GM19463 (cell line): Measurements from ENCODE around the gene ITPR3.

Source experiments
- ATAC-seq: cut with Tn5 transposase; IDR thresholded peaks from one replicate; pipeline ENCODE4 v1.9.1; 2021; ENCODE audit warnings: mild to moderate bottlenecking, moderate library complexity; ENCODE audit not compliant: unreplicated experiment

Gene ITPR3

DNA sequence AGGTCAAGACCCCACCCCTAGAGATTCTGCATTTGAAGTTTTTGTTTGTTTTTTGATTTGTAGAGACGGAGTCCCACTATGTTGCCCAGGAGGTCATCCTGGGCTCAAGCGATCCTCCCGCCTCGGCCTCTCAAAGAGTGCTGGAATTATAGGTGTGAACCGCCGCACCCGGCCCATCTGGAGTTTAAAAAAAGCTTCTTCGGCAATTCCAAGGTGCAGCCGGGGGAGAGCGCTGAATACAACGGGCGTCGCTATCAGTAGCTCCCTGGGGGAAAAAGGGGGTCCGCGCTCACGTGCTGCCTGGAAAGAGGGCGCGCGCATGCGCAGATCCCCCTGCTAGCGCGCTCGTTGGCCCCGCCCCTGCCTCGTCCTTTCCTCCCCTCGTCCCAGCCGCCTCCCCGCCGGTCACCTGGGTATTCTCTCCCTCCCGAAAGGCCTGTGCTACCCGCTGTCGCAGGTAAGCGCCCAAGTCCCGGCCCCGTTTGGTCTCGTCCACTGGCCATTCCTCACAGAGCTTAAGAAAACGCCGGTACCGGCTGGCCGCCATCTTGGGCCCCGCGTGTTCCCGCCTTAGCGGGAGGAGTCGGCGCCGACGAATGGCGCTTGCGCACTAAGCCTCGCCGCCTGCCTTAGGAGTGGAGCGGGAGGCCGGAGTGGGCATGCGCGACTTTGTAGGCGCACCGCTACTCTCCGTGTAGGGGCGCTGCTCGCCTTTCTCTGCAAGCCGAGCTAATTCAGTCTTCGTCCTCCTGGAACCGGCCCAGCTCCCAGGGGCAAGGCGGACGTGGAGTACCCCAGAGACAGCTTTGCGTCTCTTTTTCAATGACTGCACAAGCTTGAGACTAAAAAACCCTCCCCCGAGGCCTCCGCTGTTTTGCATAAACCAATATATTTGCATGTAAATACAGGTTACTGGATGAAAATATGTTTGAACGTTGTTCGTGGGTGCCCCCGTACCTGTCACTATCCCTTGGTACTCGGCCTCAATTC lies 90.3 kb downstream of the ITPR3 start, which contains the start of gene UQCC2:
UQCC2 (minus strand) TSS at position 561 of the 990 bp plus-strand sequence; CDS start at position 547, 14 bp downstream.
- peak; percentile 93 for ATAC-seq

DNA sequence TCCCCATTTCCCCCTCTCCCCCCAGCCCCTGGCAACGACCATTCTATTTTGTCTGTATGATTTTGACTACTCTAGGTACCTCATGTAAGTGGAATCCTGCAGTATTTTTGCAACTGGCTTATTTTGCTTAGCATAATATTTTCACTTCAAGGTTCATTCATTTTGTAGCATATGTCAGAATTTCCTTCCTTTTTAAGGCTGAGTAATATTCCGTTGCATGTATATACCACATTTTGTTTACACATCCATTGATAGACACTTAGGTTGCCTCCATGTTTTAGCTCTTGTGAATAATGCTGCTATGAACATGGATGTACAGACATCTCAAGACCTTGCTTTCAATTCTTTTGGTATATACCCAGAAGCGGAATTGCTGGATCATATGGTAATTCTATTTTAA lies 91.8 kb downstream of the ITPR3 start:
- no peak for ATAC-seq

DNA sequence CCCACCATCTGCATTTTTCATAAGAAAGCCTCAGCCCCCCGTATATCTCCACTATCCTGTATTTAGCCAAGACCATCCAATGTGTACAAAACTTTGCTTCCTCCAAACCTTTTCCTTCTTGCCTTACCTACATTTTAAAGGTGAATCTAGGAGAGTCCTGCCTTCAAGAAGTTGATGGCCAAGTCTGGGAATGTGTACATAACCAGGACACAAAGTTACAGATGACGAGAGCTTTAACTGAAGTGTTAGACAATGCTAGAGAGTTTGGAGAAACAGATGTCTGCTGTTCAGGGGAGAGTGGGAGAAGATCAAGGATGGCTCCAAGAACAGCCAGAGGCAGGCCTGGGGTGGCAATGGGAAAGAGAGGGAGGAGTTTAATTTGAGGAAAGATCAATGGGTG lies 92.7 kb downstream of the ITPR3 start:
- ATAC-seq = no peak

DNA sequence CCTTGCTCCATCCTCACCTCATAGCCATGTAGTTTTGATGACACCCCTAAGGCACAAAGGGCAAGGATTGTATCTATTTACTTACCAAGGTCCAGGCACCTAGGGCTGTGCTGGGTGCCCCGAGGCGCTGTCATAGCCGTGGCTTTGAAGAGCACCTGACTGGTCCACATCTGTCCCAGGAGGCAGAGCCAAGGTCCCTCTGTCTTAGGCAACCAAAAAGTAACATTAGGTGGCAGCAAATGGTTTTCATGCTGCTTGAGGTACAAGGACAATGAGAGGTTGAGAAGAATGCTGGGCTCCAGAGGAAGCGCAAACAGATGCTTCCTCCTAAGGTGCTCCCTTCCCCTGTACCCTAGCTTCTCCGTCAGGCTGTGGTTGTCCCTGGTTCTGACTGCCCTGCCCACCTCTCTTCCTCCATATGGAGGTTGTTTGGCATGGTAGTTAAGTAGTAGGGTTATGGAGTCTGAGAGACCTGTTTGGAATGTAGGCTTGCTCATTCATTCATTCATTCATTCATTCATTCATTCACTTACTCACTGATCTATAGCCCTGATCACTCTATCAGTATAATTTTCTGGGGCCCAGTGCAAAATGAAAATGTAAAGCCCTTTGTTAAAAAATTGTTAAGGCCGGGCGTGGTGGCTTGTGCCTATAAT lies 93.4 kb downstream of the ITPR3 start:
- no peak for ATAC-seq

DNA sequence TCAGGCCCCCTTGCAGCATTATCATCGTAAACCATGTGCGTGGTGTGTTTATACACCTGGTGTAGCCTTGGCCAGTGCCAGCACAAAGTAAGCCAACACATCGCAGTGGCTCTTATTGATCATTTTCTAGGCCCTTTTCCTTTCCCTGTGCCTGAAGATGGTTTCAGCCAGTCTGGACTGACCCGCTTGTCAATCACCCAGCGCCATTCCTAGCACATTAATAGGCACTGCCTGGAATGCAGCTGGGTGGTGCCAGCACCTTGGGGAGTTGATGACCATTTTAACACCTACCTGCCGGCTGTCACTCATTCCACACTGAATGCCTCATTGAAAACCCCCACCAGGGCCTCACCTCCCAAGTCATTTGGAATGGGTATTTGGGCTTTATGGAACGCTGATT lies 95.3 kb downstream of the ITPR3 start:
- no peak for ATAC-seq

DNA sequence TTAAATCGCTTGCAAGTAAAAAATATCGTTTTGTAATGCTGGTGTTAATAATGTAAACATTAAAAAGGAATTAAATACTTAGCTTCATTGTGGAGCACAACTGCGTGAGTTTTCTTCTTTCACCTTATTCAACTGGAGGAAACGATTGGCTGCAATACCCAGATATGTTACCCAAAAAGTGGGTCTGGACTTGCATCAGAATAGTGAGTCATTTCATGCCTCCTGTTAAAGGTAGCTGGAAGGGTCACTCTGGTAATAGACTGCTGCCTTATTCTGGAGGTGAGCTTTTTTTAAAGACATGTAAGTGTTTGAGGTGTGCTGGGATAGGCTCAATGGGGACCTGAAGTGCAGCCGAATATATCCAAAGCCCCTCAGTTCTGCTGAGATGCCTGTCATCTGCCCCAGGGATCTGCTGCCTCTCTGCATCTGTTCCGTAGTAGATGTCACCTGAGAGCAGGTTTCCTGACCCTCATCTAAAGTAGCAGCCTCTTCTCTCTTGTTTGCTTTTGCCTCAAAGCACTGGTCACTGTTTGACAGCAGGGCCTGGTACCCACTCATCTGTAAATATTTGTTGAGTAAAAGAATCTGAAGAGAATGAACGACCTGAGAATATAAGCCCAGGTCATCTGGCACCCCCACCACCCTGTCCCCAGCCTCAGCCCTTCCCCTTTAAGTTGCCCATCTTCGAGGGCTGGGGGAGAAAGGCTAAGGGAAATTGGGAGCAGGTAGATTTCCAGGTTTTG lies 95.9 kb downstream of the ITPR3 start:
- no peak for ATAC-seq

DNA sequence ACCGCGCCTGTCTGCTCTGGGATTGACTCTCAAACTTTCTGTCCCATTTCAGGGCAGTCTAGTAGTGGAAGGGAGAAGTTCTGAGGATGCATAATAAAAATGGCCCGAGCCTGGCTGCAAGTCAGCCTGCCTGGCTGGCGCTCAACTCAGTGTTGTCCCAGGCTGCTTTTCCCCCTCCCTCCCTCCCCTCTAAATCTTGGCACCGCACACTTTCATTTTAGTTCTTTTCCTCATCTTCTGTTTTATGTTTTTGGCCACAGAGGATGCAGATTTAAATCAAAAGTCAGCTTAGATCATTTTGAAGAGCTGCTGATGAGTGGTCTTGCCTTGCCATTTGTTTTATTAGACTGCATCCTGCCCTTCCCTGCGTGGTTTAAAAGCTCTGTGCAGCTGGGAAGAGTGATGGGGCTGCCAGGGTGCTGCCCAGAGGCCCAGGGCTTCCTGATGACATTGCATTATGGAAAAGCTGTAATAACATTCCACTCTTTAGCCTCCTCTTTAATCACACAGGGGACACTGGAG lies 96.9 kb downstream of the ITPR3 start:
- ATAC-seq = no peak

DNA sequence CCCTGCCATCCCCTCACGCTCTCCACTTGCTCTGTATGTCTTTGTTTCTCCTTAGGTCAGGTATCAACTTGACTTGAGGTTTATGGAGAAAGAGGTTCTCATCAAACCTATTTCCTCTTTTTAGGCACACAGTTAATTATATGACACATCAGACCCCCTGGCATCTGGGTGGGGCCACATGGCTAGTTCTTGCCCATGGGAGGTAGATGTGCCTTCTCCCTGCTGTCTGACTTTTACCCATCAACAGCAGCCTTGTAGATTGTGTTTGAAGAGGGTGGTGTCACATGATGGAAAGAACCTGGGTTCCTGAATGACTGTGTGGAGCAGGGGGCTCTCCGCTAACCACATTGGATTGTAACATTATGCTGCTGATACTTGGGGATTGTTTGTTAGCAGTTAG lies 97.6 kb downstream of the ITPR3 start:
- no peak for ATAC-seq

DNA sequence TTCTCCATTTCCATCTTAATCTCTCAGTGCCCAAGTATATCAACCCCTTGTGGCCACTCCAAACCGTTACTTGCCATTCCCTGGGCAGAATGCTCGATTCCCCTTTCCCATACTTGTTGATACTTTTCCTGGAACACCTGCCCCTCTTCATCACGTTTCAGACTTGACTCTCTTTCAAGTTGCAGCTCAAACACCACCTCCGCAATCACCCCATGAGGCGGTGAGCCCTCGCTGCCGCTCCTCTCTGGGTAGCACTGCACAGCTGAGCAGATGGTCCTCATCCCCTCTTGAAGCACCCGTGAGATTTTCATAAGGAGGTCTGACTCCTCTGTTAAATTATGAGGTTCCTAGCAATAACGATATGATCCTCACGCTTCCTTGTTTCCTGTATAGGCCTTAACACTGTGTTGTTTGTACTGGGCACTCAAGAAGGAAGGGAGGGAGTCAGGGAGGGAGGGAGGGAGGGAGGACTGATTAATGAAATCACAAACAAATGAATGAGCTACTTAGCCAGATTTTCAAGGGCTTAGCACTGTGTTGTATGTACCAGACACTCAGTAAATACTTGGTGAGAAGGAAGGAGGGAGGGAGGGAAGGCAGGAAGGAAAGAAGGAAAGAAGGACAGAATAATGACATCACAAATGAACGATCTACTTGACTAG lies 98.3 kb downstream of the ITPR3 start:
- ATAC-seq = no peak

DNA sequence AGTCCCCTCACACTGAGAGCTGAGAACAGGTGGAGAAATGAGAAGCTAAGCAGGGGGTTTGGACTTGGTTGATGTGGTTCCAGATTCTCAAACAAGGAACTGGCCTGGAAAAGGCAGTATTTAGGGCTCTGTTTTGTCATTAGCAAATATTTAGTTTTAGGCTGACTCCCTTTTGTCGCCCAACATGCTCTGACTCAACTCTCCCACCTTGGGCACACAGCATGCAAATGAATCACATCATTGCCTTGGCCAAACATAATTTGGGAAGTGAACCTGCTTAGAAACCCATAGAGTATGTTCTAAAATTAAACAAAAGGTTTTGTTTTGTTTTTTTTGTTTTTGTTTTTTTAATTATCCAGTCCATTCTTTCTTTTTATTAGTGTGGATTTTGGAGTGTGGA lies 99.9 kb downstream of the ITPR3 start:
- ATAC-seq = no peak

DNA sequence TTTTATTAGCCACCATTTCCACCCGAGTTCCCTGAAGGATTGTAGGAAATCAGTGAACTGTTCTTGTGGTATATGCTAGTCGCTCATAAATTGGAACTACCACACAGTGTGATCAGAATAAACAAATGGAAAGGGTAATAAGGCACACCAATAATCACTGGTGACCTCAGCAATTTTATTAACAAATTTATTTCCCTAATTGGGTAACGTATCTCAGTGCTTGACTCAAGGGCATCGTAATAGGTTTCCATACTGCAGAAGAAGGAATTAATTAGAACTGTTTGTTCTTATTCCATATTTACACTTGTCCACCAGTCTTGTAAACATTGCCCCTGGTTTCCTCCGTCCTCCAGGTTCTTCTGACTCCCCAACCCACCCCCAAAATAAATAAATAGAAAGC lies 100.4 kb downstream of the ITPR3 start:
- ATAC-seq = no peak

DNA sequence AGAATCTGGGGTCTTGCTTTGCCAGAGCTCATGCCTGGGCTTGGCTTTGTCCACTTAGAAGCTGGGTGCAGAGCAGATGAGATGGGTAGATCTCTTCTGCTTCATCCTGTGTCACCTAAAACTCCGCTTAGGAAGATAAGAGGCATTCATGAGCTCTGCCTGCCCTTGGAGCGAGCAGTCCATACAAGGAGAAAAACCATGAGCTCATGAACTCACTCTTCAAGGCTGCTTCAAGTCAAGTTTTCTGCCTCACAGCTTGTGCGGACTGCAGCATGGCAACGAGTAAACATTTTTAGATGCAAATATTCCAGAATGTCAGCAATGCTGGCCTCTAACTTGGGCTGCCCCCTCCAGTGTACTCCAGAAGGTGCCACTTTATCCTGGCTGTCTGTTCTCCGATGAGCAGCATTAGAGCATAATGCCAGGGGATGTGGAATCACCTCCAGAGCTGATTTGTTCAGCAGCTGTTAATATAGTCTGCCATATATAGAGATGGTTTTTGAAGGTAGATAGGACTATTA lies 101.0 kb downstream of the ITPR3 start:
- no peak for ATAC-seq

DNA sequence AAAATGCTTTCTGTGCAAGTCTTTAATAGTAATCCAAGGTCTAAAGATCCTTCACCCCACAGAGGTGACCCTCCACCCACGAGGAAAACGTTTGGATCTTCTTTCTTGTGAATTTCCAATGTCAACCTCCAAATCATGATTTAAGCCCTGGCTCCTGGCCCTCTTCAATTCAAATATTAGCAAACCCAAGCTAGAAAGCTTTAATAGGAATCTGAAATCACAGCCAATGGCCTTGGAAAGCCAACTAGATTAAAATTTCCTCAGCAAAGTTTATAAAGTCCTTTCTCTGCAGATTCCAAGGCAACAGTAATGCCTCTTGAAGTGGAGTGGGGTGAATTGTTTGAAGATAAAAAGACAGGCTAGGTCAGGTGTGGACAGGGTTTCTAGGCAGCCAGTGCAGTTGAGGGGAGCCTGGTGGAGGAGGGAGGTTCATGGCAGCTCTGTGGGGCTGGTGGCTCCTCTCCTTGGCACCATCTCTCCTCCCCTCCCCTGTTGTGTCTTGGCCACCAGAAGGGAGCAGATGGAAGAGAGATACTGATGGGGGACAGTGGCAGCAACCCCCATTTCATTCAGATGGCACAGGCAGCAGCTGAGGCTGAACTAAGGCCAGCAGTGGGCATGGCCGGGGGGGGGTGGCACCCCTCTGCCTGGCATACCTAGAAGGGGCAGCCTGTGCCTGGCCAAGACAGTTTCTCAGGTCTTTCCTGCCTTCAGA lies 102.4 kb downstream of the ITPR3 start:
- ATAC-seq = no peak

DNA sequence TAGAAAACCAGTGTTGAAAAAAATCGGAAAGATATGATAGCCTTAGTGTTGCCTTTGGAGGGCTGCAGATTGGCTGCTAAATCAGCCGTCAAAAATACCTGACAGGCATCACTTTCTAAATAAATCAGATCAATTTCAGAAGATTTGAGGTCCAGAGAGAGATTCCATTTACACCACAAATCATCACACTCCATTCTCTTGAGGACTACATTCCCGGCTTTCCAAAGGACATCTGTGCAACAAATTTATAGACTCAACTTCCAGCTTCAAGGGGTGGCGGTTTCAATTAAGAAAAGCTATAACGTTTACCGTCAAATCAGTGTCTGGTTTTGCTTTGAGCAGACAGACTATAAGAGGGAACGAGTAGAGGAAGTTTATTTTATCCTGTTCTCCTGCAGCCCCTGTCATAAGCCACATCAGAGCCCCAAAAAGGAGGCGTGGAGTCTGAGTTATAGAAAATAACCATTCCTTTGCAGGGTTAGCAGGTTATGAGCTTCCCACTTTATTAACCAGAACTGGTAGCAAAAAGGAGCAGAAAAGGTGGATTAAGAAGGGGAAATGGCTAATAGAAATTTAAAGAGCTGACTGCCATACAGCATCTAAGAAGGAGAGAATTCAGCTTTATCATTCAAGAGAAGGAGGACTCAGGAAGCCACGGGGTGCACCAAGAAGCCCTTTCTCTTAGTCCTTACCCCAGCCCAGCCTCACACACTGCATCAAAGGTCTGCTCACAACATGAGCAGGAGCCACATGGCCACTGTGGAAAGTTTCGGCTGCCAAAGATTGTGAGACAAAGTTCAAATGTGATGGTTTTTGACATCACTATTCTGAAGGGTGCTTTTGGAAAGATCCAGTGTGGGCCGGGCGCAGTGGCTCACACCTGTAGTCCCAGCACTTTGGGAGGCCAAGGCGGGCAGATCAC lies 103.2 kb downstream of the ITPR3 start:
- ATAC-seq = no peak

DNA sequence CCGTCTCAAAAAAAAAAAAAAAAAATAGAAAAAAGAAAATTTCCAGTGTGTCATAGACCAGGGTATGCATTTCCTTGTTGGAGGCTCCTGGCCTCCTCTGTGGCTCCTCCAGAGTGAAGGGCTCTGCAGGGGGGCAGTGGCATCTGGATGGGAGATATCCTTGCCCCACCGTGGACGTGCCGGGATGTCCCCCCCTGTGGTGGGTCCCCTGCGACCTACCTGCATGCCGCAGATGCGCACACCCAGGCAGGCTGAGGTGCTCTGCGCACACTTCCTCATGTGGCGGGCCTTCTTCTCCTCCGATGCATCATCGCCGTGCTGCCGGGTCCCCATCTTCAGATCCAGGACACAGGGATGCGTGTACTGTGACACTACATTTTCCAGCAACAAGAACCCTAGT lies 104.1 kb downstream of the ITPR3 start:
- ATAC-seq = no peak

DNA sequence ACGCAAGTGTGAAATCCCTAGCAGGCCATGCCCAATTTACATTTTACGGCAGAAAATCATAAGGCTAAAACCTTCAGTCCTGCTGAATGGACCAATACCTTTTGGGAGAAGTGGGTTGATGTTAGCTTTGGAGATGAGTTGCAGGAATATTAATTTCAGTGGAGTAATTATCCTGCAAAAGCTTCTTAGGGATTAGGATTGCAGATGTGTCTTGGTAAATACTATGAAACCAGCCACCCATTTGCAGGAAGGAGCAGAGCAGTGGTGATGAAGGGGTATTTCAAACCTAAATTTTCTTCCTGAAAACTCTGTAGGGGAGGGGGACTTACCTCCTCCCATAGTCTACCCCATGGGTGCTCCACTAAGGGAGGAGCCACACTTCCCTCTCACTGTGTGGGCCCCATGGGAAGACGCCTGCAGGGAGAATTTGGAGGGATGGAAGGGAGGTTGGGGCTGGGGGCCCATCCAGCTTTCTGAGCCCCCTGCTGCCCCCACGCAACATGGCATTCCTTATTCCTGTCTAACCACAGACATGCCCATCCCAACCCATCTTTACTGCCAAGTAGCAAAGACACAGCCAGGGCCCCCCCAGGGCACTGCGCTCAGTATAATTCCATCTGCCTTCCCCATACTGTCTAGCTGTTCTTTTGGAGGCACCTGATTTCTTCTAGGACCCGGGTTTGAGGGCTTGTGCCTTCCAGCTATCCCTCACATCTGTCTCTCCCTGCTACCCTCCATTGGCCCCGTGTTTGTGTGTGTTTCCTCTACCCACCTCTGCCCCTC lies 105.0 kb downstream of the ITPR3 start:
- no peak for ATAC-seq

DNA sequence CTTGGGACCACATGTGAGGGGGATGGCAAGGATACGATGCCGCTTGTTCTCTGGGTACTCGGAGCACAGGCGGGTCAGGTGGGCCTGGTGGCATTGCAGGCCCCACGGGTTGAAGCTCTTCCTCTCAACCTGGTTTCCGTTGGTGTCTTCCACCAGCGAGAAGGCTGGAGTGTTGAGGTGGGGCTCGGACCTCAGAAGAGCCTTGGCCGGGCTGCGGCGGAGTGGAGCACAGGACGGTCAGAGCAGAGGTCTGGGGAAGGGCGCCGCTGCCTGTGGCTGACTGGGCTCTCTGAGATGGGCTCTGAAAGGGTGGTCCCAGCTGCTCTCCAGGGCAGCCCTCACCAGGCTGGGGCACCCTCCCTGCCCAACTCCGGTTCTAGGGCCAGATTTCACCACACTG lies 105.6 kb downstream of the ITPR3 start:
- ATAC-seq = no peak

DNA sequence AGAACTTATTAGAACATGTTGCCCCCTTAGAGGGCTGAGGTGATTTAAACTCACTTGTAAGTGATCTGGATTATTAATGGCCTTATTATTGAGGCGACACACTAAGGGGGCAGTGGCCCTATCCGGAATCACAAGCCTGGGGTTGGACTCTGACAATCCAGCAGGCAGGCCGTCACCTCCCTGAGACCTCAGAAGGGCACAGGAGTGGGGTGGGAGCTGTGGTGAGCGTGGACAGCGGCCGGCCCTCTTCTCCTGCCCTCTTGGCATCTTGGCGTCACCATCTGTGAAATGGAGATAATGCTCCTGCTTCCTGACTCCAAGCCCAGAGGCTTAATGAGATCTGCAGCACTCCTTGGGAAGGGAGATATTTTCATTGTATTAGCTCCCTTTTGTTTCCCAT lies 106.0 kb downstream of the ITPR3 start:
- no peak for ATAC-seq
